ENCODE data around the gene BDH1.

The BDH1 gene

DNA sequence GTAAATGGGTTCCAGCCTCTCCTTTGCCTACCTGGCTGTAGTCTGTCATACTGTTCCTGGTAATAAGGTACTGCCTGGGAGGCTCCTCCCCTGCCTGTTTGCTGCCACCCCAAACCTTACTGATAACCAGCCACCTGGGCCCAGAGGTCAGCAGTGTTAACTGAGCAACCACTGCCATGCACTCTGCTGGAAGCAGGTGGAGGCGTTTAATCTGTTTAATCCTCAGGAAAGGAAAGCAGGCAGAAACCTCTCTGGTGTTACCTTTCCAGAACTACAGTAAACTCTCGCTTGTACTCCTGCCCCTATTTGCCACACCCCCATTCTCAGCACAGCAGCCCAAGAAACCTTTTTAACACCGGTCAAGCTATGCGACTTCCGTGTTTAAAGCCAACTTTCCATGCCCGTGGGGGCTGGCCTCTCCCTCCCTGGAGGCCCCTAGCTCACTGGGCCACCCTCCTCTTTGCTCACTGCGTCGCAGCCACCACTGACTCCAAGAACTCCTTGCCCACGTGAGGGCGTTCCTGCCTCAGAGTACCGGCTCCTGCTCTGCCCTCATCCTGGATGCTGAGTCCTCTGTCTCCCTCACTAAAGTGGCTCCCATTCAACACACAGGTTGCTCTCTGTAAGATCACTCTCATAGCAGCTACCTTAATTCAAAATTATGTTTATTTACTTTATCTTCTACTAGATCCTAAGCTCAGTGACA lies 8.3 kb downstream of the BDH1 start:
- no peak for DNase-seq

DNA sequence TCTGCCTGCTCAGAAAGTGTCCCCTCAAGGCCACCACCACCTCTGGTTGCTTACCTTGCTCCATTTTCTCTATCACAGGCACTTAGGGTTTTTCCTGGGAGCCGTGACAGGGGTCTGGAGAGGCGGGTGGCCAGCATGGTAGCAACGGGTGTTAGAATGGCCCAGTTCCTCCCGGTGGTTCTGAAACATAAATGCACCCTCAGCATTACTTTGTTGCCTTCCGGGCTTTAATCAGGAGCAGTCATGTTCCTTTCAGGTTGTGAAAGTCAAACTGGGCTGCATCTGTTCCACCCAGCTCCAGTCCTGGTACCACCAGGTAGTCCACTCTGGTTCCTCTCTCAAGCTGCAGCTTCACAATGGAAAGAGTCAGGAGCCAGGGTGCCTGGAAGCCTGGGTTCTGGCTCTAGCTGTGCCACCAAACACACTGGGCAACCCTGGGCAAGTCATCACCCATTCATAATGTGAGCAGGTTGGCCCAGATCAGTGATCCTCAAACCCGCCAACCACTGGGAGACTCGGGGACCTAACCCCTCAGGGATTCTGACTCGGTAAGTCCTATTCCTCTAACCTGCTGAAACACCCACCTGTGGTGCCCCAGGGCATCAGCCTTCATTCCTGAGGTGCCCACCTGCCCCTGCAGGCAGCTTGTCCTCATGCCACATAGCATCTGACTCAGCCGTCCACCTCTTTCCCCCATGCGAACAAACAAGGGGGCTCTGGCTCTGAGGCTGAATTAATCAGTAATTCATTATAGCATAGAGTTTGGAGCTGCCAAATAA lies 9.3 kb downstream of the BDH1 start:
- no peak for DNase-seq

DNA sequence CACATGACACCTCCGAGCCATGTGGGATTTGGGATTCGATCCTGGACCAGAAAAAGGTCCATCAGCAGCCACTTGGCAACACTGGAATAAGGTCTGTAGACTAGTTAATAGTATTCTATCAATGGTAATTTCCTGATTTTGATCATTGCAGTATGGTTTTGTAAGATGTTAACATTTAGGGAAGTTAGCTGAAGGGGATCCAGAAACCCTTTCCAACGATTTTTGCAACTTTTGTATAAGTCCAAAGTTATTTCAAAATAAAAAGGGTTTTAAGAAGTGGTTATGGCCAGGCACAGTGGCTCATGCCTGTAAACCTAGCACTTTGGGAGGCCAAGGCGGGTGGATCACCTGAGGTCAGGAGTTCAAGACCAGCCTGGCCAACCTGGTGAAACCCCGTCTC lies 10.2 kb downstream of the BDH1 start:
- no peak for DNase-seq

DNA sequence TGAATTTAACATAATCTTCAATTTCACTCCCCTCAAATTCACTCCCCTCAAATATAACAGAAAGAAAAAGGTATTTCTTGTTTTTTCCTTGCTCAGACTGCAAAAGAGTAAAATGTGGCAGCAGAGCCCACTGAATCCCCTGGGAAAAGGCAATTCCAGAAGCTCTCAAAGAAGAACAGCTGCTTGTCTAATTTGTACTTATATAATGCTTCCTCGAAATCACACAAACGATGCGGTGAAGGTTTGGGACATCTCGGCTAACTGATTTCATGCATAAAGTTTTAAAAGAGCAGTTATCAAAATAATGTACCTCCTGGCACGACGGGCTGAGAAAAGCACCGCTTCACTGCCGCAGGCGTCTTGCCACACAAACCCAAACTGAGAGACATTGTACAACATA lies 10.7 kb downstream of the BDH1 start:
- no peak for DNase-seq

DNA sequence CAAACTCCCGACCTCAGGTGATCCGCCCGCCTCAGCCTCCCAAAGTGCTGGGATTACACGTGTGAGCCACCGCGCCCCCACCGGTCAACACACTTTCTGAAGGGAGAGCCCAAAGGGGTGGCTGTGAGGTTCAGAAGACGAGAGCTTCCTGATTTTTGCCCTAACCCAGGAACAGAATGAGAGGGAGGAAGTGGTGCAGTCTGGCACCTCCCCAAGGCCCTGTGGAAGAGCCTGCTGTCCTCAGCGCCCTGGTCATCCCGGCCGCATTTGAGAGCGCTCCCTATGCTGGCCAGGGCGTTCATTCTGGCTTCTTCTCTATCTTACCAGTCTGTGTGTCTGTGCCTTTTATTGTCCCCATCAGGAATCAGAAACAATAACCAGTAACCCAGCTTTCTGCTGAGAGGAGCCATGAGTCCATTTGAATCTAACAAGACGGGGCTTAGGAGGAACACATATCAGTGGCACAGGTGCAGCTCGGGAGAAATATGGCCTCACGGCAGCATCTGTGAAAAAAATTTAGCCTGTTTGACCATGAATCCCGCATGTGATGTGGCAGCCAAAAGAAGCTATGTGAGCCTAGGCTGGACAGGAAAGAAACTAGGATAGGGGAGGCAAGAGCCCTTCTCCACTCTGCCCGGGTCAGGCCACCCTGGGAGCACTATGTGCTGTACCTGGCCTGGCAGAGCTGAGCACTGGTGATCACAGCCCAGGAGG lies 12.9 kb downstream of the BDH1 start:
- no peak for DNase-seq

DNA sequence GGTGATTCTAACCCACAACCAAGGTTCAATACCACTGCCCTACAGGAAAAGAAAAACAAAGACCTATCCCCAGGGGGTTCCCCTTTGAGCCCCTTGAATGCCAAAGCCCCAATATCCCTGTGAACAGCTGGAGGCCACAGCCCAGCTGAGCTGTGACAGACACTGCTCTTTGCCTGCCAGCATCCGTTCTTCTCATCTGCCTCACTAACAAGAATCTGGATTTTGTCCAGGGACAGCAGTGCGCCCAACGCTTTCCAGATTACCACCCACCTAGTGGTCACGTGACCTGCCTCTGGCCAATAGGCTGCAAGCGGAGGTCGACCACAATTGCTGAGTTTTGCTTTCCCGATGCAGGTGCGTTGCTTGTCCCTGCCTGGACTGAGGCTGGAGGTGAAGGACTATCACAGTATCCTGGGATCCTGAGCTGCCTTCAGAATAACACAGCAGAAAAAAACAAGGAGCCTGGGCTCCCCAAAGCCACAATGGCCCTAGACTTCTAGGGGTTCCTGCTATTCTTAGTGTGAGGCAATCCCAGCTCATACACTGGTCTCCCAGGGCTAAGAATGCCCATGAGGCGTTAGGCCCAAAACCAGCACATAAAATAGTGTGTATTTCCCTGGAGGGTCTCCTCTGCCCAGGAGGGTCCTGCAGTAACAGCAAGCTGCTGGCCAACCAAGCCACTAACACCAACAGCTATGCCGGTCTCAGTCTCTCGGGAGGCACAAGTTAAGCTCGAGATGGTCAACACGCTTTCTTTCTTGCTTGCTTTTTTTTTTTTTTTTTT lies 13.8 kb downstream of the BDH1 start:
- DNase-seq: no peak

DNA sequence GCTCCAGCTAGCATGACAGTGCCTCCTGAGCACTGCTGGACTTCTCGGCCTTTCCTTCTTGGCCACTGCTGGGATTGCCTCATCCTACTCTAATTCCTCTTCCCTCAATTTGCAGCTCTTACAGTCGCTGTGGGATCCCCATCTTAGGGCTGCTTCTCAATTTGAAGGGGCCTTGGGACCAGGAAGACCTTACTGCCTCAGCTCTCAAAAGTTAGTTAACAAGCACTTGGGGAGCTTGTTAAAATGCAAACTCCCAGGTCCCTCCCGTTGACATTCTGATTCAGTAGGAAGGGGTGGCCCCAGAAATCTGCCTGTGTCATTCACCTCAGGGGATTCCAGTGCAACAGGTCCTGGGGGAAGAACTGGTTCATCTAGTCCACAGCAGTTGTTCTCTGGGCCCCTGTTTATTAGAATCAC lies 14.8 kb downstream of the BDH1 start:
- no peak for DNase-seq

DNA sequence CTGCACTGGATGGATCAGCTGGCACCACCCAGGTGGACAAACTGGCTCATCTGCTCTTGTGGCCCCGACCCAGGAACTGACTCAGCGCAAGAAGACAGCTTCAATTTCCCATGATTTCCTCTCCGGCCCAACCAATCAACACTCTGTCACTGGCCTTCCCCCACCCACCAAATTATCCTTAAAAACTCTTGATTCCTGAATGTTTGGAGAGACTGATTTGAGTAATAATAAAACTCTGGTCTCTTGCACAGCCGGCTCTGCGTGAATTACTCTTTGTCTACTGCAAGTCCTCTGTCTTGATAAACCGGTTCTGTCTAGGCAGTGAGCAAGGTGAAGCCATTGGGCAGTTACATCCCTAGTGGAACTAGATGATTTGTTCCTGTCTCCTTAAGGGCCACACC lies 16.1 kb downstream of the BDH1 start:
- no peak for DNase-seq

DNA sequence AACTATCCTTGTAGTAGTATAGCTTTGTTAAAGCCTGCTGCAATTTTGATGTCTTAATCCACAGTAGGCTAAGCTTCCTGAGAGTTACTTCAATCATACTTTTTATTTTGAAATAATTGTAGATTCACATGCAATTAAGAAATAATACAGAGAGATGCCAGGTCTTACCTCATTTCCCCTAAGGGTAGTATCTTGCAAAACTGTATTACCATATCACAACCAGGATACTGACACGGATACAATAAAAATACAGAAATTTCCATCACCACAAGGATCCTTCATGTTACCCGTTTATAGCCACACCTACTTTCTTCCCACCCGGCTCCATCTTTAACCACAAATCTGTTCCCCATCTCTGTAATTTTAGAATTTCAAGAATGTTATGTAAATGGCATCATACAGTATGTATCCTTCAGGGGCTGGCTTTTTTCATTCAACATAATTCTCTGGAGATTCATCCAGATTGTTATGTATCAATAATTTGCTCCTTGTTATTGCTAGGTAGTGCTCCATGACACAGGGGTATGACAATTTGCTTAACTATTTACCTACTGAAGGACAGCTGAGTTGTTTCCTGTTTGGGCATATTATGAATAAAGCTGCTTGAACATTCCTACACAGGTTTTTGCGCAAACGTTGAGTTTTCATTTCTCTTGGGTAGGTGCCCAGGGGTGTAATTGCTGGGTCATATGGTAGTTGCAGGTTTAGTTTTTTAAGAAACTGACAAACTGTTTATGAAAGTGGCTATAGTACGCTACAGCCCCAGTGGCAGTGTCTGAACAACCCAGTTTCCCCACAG lies 21.6 kb downstream of the BDH1 start:
- no peak for DNase-seq

DNA sequence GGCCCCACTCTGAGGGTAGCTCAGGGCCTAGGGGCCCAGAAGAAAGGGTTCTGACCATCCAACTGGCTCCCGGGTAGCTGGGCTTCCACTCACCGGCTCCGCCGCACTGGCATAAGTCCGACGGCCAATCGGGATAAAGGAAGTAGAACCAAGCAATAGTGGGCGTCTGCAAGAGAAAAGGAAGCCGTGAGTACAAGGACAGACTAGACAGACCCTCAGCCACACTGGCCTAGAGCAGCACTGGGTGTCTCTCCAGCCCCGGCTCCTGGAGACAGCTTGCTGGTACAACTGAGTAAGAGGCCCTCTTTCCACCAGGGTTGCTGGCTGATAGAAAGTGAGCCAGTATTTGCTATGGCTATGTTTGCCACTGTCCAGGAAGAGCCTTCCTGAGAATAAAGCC lies 22.4 kb downstream of the BDH1 start:
- DNase-seq: no peak

DNA sequence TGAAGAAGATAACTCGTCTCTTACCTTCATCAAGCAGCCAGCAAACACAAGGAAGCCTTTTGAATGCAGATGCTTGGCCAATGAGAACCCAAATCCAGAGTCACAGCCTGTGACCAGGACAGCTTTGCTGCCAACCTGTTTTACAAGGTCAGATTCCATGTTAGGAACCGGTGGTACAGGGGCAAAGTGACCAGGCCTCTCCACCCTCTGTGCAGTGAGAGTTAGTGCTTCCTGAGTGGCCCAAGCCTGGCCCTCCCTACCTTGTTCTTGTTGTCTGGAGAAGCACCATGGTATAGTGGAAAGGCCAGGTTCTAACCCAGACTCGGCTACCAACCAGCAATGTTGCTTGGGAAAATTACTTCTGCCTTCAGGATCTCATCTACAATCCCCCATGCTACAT lies 23.4 kb downstream of the BDH1 start:
- no peak for DNase-seq

DNA sequence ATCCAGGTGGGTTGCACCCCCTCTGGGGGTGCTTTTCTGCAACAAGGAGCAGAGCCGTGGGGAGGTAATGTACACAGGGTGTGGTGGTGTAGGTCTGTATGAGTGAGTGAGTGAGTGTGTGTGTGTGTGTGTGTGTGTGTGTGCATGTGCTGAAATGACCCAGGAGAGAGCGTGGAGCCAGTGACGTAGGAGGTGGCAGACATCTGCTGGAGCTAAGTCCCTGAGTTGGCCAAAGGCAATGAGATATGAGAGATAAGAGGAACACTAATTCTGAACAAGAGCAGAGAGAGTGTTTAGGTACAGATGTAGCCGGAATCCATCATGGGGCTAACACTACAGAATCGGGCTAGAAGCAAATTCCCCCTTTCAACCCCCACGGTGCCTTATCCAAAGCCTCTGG lies 27.6 kb downstream of the BDH1 start:
- DNase-seq: no peak

DNA sequence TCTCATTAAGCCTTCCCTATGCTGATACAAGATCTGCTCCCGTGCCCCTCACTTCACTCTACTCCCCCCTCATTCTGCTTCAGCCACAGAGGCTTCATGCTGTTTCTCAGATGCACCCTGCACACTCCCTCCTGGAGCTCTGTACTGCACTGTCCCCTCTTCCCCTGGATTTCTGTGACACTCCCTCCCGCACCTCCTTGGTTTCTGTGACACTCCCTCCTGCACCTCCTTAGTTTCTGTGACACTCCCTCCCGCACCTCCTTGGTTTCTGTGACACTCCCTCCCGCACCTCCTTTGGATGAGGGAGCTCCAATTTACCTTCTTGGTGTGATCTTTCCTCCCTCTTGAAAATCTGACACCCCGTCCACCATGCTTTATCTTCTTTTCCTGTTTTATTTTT lies 28.2 kb downstream of the BDH1 start:
- no peak for DNase-seq

DNA sequence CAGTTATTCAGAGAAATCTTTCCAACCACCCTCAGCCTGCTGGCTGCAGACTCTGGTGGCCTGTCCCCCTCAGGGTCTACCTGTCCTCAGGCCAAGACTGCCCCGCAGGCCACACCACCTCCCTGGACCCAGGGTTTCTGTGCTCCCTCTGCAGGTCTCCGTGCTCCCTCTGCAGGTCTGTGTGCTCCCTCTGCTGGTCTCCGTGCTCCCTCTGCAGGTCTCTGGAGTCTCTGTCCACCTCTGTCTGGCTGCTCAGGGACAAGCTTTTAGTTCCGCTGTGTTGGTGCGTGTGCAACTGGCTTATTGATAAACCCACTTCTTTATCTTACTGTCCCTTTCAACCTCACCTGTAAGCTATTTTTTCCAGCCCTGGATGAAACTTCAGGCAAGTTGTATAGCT lies 30.1 kb downstream of the BDH1 start:
- DNase-seq: no peak

DNA sequence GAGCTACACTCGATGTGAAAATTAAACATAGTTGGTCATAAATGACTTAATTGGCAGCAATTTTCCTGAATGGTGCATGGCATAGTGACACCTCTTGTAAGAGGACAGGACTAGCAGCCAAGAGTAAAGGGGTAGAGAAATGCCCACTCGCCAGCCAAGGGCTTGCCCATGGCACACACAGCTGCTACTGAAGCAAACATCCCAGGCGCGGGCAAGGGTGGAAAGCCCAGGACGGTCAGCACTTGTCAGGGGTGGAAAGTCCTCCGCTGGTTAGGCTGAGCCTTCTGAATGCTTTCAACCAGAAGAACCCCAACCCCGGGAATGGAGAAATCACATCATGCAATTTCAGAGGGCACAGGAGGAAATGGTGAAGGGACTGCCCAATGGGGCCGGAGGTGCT lies 31.6 kb downstream of the BDH1 start:
- DNase-seq: no peak

DNA sequence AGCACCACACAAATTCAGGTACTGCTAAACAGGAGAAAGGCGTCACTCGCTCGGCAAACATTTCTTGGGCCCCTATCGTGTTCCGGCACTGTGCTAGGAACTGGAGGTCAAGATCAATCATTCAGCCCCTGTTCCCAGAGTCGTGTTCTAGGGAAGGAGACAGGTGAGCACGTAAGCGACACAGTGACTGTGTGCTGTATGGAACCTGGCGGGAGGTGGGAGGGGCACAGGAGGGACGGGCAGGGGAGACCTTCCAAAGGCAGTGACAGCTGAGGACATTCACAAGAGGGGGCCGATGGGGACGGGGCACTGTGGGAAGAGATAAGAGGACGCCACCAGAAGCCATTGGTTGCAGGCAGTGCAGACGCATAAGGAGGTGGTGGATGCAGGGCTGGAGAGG lies 32.2 kb downstream of the BDH1 start:
- DNase-seq: no peak

DNA sequence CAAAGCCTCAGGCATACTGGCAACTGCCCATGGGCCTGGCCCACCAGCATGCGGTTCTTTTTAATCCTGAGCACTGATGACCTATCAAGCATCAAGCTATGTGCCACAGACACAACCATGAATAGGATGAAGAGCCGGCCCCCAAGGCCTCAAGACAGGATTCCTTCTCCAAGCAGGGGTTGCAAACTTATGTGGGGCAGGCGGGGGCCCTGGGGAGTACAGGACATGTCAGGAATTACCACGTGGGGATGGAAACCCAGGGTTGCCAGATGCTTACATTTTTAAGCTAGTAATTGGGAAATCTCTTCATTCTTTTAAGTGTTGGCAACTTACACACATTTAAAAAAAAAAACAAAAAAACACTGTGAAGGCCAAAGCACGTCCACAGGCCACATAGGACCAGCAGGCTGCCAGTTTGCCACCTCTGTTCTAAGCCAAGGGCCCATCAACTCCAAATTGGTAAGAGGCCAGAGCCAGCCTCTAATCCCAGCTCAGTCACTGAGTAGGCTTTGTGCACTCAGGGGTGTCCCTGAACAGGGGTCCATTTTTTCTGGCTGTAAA lies 32.8 kb downstream of the BDH1 start:
- no peak for DNase-seq

DNA sequence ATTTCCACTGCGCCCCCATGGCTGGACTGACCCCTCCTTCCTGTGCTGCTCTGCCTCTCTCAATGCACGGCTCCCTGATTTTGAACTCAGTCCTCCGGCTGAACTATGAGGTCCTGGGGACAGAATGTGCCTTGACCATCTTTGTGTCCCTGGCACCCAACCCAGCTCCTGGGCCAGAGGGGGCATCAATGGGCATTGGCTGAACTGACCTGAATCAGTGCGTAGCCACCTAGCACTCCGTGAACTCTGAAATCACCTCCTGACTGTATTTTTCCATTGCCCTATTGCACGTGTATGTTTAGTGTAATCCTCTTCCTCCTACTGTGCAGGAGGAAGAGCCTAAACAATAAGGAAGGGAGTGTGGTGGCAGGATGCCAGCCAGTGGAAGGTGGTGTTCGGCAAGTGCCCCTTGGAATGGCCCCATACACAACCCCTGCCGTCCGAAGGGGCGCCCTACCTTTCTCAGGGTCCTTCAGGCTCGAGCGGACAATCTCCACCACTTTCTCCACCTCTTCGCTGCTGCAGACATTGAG lies 33.5 kb downstream of the BDH1 start:
- no peak for DNase-seq

DNA sequence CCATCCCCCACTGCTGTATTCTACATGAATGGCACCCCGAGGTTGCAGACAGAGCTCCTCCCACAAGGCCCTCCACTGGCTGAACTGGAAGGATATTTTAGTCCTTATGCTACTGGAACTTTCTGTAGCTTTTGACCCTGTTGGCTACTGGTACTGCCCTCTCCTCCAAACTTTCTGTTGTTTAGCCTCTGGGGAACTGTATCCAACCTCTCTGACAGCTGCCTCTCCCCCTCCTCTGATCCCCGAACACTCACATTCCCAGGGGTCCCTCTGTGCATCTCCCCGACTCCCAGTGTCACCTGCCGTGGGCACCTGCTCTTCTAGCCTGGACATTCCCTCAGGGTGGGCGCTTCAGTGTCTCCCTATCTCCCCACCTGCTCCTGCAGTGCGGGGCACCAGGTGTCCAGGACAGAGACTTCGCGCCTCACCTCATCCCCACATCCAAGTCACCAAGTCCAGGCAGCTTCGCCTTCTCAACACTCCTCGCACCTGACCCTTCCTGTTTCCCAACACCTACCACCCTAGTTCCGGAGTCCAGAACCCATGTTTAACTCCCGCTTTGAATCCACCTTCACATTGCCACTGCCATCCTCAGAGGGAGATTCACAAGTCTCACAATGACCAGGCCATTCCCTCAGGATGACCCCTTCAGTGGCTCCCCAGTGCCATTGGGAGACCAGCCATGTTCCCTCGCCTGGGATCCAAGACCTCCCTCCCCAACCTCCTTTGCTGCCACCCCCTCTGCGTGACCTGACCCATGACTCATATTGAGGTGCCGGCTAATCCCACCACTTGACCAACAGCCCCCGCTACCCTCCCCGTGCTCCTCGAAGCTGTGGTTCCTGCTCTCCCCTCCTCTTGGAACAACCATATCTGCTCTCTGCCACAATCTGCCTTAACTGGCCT lies 34.2 kb downstream of the BDH1 start:
- no peak for DNase-seq

Data from amniotic stem cell (primary cell).